NCI-H69 (cell line): ENCODE measurements around the gene CATSPER4.
"Not testable (repeated sequence)": the region's sequence is repeated elsewhere in the genome, so short reads cannot be mapped to it uniquely, and the experiment has no call there.

Experiments used
- DNase-seq: peaks from one replicate; lab custom pipeline; 2025; lab: John Stamatoyannopoulos, UW

CATSPER4 gene

DNA sequence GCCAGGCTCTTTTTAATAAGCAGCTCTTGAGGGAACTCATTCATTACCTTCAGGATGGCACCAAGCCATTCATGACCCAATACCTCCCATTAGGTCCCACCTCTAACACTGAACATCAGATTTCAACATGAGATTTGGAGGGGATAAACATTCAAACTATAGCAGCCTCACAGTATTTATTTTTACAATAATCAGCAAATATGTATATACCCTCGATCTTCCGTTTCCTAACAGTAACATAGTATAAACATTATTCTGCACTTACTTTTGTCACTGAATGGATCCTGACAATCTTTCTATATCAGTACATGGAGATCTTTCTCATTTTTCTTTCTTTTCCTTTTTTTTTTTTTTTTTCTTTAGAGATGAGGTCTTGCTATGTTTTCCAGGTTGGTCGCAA, 5.4 kb downstream of the CATSPER4 start:
- no peak for DNase-seq

- no peak for DNase-seq
Observed at GRCh38 chr1:26197301-26197700, 6.9 kb downstream of the CATSPER4 start.

DNA sequence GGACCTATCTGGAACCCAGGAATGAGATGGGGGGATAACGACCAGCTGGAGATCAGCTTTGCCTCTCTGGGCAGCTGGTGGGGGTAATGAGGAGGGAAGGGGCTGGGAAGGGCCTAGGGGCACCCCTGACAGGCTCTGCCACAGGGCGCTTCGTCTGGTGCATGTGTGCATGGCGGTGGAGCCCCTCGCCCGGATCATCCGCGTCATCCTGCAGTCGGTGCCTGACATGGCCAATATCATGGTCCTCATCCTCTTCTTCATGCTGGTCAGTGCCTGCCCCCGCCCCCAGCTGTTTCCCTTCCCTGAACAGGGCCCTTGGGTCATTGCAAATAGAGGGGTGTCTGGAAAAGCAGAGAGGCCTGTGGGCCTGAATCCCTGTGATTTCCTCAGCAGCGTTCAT, 7.4 kb downstream of the CATSPER4 start:
- DNase-seq = no peak

DNA sequence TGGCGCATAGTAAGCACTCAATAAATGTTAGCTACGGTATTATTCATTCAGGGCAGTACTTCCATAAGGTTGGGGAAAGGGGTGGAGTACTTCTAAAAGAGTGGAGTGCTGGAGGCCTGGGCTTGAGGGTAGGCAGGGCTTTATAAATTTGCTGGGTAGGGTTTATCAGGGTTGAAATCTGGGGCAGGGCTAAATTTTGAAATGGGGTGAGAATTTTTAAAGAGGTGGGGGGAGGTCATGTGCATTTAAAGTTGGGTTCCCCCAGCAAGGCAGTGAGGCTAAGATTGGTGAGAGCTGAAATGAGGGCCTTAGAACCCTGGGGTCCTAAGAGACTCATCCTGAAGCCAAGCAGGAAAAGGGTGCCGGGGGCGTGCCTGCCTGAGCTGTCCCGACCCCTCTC, 10.0 kb downstream of the CATSPER4 start:
- no peak for DNase-seq

- no peak for DNase-seq
Observed at GRCh38 chr1:26203642-26204318, 13.4 kb downstream of the CATSPER4 start.

DNA sequence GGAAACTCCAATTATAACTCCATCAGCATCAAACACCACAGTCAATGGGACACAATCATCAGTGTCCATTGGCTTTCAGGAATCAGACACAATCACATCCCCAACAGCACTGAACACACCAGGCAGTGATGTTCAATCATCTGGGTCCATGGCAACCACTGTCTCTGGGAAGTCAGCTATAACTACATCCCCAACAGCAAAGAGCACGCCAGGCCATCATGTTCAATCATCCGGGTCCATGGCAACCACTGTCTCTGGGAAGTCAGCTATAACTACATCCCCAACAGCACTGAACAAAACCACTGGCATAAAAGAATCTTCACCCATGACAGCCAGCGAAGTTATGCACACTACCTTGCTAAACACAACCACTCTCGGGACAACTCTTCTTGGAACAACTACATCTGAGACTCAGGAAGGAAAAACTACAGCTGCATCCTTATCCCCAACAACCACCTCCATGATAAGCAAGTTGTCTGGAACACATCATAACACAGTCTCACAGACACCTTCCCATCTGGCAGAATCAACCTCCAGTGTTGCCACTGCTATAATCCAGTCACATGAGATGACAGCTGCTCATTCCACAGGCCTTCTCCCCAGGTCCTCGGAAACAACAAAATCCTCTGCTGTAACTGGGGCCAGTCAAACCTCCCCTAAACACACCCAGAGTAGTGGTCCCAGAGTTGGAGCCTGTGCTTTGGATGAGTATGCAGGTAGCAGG, 19.9 kb downstream of the CATSPER4 start:
- DNase-seq = no peak

DNA sequence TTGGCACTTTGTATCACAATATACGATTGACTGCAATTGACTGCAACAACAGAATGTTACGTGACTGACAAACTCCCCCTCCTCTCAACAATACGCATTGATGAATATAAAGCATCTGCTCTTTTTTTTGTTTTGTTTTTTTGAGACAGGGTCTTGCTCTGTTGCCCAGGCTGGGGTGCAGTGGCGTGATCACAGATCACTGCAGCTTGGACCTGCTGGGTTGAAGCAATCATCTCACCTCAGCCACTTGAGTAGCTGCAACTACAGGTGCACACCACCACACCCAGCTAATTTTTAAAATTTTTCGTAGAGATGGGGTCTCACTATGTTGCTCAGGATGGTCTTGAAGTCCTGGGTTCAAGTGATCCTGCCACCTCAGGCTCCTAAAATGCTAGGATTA, 22.3 kb downstream of the CATSPER4 start:
- no peak for DNase-seq

GRCh38 chr1:26213335-26213905, 23.0 kb downstream of the CATSPER4 start:
- no peak for DNase-seq

- no peak for DNase-seq
Observed at GRCh38 chr1:26215246-26215645, 24.8 kb downstream of the CATSPER4 start.

GRCh38 chr1:26218906-26219494, 28.6 kb downstream of the CATSPER4 start:
- DNase-seq = peak; percentile 71

DNA sequence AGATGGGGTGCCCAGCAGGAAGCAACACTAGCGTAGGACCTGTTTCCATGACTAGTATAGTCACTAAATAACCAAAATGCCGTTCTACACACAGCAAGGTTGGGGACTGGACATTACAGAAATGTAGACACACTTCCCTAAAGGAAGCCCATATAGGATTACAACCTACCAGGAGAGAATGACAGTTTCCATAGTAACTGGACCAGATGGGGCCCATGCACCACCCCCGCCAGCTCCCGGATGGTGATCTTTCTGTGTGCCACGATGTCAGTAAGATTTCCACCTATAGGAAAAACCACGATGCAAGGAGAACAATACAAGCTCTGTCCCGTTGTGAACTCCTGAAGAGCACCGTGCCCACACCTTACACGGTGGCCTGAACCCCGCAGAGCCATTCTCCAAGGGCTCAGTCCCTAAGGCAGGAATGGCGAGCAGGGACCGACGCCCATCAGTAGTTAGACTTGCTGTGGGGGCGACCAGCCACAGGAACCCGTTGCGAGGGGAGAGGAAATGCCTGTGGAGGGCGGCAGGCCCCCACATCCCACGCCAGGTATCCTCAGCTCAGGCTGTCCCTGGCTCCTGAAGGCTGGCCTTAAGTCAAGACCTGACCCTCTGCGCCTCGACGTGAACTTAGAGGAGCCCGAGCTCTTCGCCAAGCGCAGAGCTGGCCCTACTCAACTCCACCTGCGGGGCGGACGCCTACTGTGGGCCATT, 30.0 kb downstream of the CATSPER4 start:
- DNase-seq = peak; percentile 66

DNA sequence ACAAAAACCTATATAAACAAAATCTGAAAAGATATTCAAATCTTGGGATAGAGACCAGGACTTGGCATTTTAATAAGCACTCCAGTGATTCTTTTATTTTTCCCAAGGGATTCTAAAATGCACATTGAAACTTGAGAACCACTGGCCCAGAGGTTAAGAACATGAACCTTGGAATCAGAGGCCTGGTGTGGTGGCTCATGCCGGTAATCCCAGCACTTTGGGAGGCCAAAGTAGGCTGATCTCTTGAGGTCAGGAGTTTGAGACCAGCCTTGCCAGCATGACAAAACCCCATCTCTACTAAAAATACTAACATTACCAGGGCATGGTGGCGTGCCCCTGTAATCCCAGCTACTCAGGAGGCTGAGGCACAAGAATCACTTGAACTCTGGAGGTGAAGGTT, 30.7 kb downstream of the CATSPER4 start:
- DNase-seq = peak; percentile 14

GRCh38 chr1:26224606-26225005, 34.2 kb downstream of the CATSPER4 start:
- no peak for DNase-seq

DNA sequence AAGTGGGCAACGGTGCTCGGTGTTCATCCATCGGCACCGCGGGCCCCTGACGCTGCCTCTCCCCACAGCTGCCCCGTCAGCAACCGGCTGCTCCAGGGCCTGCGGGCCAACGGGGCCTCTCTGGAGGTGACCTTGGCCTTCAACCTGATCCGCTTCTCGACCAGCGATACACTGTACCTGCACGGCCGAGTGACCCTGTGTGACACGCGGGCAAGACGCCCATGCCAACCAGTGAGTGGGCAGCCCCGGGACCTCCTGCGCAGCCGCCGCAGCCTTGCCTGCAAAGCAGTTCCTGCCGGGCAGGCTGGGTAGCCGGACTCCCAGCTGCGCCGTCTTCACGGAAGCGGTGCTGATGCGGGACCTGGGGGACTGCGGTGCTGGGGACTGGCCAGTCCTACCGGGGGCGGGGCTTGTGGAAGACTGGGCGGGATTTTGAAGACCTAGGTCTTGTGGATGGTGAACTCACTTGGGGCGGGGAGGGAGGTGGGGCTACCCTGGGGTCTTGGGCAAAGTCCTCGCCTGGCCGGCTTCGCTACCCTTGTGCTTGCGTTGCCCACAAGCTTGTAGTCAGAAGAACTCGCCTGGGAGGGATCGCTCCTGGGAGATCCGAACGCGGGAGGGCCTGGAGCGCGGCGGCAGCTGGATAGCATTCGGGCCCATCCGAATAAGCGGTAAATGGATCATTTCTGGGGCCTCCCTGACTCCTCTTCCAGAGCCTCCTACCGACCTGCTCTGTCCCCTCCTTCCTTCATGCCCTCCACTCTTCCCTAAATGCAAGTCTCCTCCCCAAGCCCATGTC, 34.8 kb downstream of the CATSPER4 start:
- no peak for DNase-seq

DNA sequence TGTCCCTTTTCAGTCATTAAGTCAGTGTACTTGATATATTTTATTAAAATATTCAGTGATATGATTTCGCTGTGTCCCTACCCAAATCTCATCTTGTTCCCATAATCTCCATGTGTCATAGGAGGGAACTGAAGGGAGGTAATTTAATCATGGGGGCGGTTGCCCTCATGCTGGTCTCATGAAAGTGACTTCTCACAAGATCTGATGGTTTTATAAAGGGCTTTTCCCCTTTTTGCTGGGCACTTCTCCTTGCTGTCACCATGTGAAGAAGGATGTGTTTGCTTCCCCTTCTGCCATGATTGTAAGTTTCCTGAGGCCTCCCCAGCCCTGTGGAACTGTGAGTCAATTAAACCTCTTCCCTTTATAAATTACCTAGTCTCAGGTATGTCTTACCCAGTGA, 40.3 kb downstream of the CATSPER4 start:
- not testable (repeated sequence) for DNase-seq

GRCh38 chr1:26233903-26234643, 43.7 kb downstream of the CATSPER4 start, which contains the start of gene CEP85:
Gene CEP85 (plus strand): TSS chr1:26234200. CDS start chr1:26239784, 5,584 bp downstream.
- DNase-seq = peak; percentile 95

DNA sequence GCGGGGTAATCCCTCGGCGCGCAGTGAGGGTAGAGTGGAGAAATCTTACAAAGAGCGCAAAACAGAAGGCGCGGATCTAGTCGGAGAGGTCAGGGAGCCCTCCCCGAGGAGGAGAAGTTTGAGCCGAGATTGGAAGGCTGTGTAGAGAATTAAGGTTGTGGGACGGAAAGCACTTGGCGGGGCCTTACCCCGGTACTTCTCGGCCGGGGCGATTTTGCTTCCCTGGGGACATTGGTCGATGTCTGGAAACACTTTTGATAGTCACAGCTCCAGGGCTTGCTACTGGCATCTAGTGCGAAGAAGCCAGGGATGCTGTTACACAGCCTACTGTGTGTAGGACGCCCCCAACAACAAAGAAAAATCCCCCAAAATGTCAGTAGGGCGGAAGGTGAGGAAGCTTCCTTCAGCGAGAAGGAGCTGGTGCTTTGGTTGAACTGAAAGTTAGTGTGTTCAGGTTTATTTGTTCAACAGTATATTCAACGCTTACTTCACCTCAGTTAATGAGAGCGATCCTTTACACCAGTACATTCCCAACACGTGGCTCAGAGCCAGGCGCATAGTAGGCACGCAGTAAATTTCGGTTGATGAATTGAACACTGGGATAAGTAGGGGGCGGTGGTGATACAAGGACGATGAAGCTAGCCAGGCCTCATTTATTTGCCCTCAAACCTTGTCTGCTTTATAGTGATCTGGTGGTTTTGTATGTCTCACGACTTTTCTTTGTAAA, 44.4 kb downstream of the CATSPER4 start:
- peak; percentile 46 for DNase-seq

DNA sequence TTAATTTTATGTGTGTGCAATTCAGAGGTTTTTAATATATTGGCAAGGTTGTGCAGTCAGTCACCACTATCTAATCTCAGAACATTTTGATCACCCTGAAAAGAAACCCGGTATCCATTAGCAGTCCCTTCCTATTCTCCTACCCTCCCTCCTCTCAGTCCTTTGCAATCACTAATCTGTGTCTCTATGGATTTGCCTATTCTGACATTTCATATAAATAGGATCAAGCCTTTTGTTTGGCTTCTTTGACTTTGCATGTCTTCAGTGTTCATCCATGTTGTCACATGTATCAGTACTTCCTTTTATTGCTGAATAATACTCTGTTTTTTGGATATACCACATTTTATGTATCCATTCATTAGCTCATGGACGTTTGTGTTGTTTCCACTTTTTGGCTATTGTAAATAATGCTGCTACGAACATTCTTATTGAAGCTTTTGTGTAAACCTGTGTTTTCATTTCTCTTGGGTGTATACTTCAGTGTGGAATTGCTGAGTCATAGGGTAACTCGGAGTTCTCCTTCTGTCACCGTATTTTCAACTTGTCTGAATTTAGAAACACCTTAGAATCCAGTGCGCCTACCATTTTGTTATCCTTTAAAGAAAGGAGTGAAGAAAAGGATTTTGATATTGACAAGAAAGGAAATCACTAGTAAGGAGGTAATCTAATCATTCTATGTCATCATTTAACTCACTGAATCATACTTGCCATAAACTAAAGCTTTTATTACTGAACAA, 47.0 kb downstream of the CATSPER4 start:
- DNase-seq = peak; percentile 13

DNA sequence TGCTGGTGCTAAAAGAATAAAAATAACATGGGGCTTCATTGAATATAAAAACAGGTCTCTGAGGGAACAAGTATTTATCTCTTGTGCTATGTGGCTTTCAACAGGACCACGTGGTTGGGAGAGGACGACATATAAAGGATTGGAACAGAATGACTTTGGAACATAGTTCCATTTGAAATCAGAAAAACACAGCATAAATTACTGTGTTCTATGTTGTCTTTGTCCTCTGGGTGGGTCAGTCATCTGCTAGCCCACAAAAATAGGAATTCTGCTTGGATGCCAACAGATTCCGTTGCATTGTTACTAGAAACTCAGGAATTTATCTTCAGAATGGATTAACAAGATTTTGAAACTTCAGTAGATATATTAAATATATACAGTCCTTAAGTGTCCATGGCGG, 49.5 kb downstream of the CATSPER4 start:
- DNase-seq = no peak
